NCI-H748 treated with DMSO at 0.1 percent for 48 hours (cell line): Measurements from ENCODE around the gene APH1A.
"Not testable (repeated sequence)": the region's sequence is repeated elsewhere in the genome, so short reads cannot be mapped to it uniquely, and the experiment has no call there.

Experiments
- DNase-seq: peaks from one replicate; lab custom pipeline; 2025; lab: John Stamatoyannopoulos, UW

The APH1A gene

GRCh38 chr1:150233359-150234308 is 35.2 kb downstream of the APH1A start:
- peak; percentile 5 for DNase-seq

GRCh38 chr1:150232921-150233320 is 35.9 kb downstream of the APH1A start:
- DNase-seq, result not testable (repeated sequence)

- DNase-seq, result not testable (repeated sequence)
Observed at GRCh38 chr1:150228246-150228645, 40.6 kb downstream of the APH1A start.

GRCh38 chr1:150227228-150227627 is 41.6 kb downstream of the APH1A start:
- DNase-seq, result no peak

GRCh38 chr1:150226486-150226885 is 42.3 kb downstream of the APH1A start:
- DNase-seq, result no peak

GRCh38 chr1:150225546-150225945 is 43.3 kb downstream of the APH1A start:
- DNase-seq, result no peak

- no peak for DNase-seq
Observed at GRCh38 chr1:150224983-150225382, 43.8 kb downstream of the APH1A start.

GRCh38 chr1:150221552-150221951 is 47.3 kb downstream of the APH1A start:
- DNase-seq, result no peak

- not testable (repeated sequence) for DNase-seq
Observed at GRCh38 chr1:150215855-150216254, 53.0 kb downstream of the APH1A start.
